Raji (cell line): ENCODE data around the gene HSPBP1.
A peak's percentile ranks its signal among the peaks of the same experiment; 100 is the strongest.

ENCODE experiments used
- POLR2A ChIP-seq: IDR thresholded peaks from 2 replicates; pipeline ENCODE4 v1.6.1; 2011; ENCODE audit warnings: low read depth, low read length, control low read depth; ENCODE audit not compliant: insufficient read depth

Gene HSPBP1

DNA sequence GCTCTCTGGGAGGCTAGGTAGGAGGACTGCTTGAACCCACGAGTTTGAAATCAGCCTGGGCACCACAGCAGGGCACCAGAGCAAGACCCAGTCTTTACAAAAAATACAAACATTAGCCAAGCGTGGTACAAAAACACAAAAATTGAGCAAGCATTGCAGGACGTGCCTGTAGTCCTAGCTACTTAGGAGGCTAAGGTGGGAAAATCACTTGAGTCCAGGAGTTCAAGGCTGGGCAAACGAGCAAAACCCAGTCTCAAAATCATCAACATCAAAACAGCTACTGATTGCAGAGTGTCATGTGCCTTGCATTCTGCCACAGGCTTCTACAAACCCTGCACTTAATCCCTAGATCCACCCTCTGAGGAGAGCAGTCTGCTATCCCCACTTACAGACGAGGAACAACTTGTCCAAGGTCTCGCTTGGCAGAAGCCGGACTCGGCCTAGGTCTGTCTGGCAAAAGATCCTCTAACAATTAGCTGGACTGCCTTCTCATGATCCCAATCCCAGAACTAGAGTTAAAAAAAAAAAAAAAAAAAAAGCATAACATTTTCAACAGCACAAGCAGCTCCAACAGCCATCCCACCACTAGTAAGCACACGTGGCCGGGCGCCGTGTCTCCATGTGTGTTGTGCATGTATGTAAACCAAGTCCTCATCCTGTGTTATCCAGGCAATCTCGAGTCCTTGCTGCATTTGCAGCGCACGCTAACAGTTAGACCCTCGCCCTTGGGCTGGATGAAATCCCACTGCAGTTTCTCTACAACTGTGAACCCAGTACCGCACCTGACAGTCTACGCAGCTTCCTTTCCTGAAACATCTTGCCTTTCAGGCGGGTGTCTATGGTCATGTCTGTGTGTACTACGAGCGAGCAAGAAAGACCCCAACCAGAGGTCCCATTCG, 23.1 kb downstream of the HSPBP1 start:
- peak; percentile 2; the same call in 1 of the 2 replicates for TF ChIP-seq POLR2A

DNA sequence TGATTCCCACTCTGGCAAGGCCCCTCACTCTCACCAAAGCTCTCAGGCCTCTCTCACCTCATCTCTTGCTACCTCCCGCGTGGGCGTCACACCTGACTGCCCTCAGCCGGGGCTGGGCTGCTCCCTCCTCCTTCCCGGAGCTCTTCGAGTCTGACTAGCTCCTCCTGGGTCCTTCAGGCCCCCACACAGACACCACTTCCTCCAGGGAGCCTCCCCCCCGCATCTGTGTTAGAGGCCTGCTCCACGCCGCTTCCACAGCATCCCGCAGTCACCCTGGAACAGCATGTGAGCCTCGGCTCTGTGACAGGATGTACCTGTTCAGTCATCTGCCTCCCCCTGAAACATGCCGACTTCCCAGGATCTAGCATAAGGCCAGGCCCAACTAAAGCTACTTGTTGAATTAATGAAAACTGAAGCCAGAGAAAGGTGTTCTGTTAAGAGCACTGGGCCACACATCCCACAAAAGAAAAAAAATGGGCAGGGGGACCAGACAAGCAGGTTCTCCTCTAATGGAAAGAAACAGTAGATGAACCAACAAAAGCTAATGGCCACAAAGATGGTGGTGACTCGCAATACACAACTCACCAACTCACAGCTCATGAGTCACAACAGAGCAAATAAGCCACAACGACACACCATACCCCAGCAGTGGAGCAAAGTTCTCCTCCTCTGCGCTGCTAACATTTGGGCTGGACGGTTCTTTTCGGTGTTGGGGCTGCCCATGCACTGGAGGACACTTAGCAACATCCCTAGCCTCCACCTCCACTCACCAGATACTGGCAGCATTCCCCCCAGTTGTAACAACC, 24.1 kb downstream of the HSPBP1 start:
- peak; percentile 73 for TF ChIP-seq POLR2A

DNA sequence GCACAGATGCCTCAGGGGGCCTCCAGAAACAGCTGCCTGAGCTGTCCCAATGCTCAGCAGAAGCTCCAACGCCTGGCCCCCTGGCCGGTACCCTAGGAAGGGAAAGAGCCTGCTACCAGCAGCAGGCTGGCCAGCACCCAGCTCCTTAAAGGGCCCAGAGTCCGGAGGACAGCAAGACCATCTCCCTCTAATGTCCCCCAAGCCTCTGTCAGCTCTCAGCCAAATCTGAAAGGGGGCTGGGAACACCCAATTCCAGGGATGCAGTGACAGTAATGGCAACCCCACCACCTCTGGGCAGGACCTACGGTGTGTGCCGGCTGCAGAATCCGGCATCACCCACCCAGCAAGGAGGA, 25.3 kb downstream of the HSPBP1 start:
- no peak for TF ChIP-seq POLR2A

DNA sequence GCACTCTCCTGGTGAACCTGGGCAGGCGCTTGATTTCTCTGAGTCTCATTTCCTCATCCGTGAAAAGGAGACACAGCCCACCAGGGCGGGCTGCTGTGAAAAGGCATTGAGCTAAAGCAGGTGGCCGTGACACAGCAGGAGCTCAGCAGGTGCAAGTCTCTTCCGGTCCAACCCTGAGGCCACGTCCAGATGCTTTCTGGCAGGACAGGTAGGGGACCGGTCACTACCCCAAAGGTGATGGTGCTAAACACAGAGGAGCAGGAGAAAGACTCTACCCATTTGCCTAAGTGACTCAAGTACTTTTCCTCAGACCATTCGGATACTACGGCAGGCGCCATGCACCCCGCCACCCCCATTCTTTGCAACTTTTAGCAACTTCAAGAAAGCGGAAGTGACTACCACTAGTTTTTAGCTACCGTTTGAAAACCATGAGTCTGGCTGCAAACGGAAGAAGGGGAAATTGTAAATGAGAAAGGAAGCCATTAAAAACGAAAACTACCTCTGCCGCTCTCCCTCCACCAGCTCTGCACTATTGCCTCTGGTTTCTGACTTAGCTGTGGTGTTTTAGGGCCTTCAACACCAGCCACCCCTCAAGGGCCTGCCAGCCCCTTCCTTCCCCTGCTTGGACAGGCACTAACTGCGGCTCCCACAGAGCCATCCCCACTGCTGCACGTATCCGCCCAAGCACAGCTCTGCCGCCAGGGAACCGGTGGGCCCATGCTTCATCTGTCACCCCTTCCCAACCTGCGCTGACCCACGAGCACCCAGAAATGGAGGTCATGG, 25.9 kb downstream of the HSPBP1 start:
- peak; percentile 58 for TF ChIP-seq POLR2A

DNA sequence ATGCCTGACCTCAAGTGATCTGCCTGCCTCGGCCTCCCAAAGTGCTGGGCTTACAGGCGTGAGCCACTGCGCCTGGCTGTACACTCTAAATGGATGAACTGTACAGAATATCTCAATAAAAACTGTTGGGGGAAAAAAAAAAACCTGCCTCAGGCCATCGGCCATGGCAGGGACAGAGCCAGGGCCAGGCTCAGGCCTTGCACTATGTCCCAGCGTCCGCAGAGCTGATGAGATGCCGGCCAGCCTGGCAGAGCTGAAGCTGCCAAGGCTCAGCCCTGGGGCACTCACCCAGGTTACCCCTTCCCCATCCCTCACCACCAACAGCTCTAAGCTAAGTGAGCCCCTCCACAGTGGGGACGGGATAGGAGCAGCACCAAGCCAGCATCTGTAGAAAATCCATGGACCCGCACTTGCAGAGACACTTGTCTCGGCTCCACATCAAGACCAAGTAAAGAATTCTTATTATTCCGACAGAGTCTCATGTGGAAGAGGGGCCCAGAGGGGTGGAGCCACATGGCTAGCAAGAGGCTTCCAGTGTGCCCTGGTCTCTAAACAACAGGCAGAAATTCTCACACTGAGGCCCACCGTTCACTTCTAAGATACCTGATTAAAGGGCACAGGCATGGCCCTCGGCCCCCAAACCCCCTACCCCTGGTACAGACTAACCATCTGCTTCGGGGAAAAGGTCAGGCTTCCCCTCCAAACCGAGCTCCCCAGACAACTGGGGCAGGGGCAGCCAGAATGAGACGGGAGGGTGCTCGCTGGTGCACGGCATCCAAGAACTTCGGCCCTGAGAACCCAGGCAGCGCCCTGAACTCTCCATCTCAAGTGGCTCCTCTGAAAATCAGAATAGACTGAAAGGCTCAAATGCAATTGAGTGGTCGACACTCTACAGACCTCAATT, 26.9 kb downstream of the HSPBP1 start:
- no peak for TF ChIP-seq POLR2A

DNA sequence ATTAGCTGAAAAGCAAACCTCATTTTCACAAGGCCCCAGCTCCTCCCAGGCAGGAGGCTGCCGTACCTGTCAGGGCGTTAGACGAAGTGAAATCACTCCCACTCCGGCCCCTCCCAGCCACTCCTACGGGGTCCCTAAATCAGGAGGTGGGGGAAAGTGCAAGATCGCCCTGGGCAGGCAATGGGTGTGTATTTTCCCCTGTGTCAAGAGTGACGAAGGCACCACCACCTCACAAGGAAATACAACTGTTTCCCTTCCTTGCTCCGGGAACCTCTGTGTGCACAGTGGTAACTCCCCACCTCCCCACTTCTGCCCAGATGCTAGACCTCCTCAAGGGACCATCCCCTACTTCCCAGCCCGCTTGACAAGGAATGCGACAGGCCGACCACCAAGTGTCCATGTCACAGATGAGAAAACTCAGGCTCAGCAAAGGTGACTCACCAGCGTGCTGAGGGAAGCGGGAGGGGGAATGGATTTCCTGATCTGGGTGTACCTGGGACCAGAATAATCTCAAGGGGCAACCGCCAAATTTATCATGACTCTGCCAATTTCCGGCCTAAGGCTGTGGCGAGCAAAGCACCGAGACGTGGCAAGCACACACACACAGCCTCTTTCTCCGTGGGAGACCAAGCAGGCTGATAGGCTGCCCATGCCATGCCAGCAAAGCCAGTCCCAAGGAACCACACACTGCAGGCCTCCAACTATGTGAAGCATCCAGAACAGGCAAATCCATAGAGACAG, 28.4 kb downstream of the HSPBP1 start:
- no peak for TF ChIP-seq POLR2A

DNA sequence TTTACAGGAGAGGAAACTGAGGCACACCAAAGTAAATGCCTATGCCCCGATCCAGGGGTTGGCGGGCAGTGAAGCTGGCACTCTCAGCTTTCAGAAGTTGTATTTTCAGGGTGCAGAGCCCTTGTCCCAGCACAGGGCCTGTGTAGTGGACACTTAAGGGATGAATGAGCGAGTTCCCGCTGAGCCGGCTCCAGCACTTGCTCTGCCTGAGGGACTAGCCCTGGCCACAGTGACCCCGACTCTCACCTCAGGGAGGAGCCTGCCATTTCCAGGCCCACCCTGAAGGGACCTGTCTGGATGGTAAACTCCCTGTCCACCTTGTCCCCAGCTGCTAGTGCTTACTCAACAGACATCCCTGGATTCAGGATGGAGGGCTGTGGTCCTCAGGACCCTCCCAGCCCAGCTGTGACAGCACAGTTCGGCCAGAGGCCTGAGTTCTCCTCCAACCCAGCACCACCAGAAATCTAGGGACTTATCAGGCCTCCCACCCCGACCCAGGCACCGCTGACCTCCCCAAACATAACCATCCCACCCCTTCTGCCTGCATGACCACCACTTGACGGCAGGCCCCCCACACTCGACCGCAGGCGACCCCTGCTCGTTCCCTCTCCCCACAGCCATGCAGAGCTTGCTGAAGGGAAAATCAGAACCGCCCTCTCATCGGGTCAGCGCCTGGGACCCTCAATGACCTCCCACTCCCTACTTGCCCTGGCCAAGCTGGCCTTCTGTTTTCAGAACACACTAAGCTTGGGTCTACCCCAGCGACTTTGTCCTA, 29.5 kb downstream of the HSPBP1 start:
- TF ChIP-seq POLR2A: no peak

DNA sequence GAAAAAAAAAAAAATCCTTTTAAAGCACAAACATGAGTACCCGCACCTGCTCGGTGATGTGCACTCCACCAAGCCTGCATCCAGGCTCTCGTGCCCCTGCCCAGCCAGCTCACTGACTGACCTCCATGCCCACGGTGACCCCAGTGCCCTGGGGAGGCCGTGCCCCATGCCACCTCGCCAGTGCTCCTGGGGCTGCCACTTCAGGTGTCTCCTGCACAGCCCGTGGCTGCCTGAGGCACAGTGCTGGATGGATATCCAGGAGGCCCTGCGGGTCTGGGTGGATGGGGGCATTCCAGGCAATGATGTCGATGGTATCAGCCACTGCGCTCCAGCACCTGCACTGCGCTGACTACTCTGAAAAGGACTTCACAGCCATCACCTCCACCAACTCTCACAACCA, 30.1 kb downstream of the HSPBP1 start:
- no peak for TF ChIP-seq POLR2A

DNA sequence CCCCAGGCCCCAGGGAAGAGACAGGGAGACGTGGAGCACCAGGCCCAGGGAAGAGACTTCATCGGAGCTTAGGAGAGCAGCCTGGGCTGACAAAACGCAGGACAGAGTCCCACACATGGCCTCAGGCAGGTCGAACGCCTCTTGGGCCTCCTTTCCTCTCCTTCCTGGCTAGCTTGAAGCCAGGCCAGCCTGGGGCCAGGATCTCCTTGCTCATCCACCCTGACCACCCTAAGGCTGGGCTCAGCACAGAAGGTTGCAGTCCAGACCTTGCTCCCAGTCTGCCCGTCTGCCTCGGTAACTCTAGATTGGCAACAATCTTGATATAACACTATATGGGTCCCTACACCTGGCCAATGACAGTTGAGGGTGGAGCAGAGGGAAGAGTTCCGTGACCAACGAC, 31.2 kb downstream of the HSPBP1 start:
- no peak for TF ChIP-seq POLR2A

DNA sequence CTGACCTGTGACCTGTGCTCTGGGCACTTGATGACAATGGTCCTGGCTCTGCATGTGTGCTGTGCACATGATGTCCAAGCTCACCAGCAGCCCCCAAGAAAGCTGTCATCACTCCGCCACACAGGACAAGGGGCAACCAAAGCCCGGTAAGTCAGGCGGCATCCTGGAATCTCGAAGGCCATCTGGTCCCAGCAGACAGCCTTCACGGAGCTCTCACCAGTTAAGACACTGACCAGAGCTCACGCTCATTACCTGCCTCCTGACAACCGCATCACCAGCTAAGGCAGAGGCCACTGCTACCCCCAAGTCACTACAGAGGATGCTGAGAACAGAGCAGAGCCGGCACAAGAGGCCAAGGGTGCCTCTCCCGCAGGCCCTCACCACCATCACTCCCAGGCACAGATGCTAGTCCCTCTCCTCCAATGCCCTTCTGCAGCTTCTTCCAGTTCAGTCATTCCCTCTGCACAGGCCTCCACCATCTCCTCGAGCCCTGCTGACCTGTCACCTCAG, 31.7 kb downstream of the HSPBP1 start:
- no peak for TF ChIP-seq POLR2A

DNA sequence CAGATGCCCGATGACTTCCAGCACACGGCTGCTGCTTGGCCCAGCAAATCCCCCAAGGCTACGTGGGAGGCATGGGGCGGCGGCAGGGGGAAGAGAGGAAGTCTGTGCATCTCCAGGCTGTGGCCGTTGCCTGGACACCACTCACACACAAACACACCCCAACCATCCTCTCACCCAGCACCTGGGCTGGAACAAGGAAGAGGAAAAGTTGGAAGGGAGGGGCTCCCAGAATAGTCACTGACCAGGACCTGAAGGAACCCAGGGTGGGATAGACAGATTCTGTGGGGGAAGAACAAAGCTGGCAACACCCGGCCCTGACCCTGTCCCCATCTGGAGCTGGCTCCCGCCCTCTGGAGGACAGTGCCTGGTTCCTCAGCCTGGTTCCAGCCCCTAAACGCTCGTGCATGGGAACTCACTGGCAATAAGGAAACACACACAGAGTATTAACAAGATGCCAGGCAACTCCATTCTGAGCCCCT, 32.2 kb downstream of the HSPBP1 start:
- no peak for TF ChIP-seq POLR2A
